B cell (primary cell): ENCODE measurements around the gene KCNA4. TPM values are rescaled to one million over a fixed set of nuclear protein-coding genes. Genes with fewer than 3 reads are reported as not detected.

Experiments
- ATAC-seq: fragments of 200-7000 bp; cut with Tn5 transposase; one replicate; pipeline ENCODE4 v1.10.0; 2021; ENCODE audit warnings: low read depth, mild to moderate bottlenecking, moderate number of reproducible peaks, moderate library complexity
- CTCF ChIA-PET: fragments of 350-600 bp; sonication (Branson Sonifier 250); formaldehyde crosslinking; loops from one replicate; lab custom pipeline; 2021; ENCODE audit warnings: antibody characterized with exemption, inconsistent platforms; lab: Charles Lee
- POLR2A ChIA-PET: fragments of 350-600 bp; sonication (Branson Sonifier 250); formaldehyde crosslinking; loops from one replicate; lab custom pipeline; 2021; ENCODE audit warnings: antibody characterized with exemption; lab: Charles Lee
- DNase-seq: peaks from one replicate; pipeline ENCODE4 v3.0.0; 2013
- H2AFZ ChIP-seq: 2 replicates; pipeline ENCODE4 v1.6.1; 2012; ENCODE audit warnings: mild to moderate bottlenecking, low read depth, low read length; ENCODE audit not compliant: insufficient read depth, poor library complexity, severe bottlenecking
- H3K27ac ChIP-seq, 2 donors: 1 replicate in 1 of 2; 2 replicates in 1 of 2; pipeline ENCODE4 v1.5.1; 2012 to 2013; ENCODE audit warnings: low read length in 2 of 2, mild to moderate bottlenecking in 2 of 2, moderate library complexity in 1 of 2
- H3K27me3 ChIP-seq, 4 experiments: fragments of 200-600 bp in 1 of 4; sonication (generic) in 1 of 4; replicated peaks in 1 of 4; 1 replicate in 2 of 4; 2 replicates in 2 of 4; pipeline versions ENCODE4 v1.6.1 to v1.7.0; 2013 to 2016; ENCODE audit warnings: low read length in 3 of 4, mild to moderate bottlenecking in 2 of 4, mixed read lengths in 1 of 4, moderate library complexity in 1 of 4; ENCODE audit not compliant: insufficient read depth in 4 of 4, control insufficient read depth in 3 of 4; ENCODE audit errors: control extremely low read depth in 1 of 4
- H3K36me3 ChIP-seq, 2 experiments: replicated peaks in 1 of 2; 1 replicate in 1 of 2; 2 replicates in 1 of 2; pipeline versions ENCODE4 v1.6.1 to v1.7.1; 2013; ENCODE audit warnings: low read length in 1 of 2; ENCODE audit not compliant: insufficient read depth in 2 of 2, control insufficient read depth in 1 of 2; ENCODE audit errors: control extremely low read depth in 1 of 2, extremely low read depth in 1 of 2
- H3K4me1 ChIP-seq, 2 donors: fragments of 200-600 bp in 1 of 2; sonication (generic) in 1 of 2; 1 replicate in 1 of 2; 2 replicates in 1 of 2; pipeline versions ENCODE4 v1.5.1 to v1.6.1; 2013 to 2017; ENCODE audit warnings: low read length in 2 of 2; ENCODE audit not compliant: control insufficient read depth in 2 of 2, insufficient read depth in 2 of 2
- H3K4me2 ChIP-seq: replicated peaks from 2 replicates; pipeline ENCODE3; 2012; ENCODE audit warnings: mild to moderate bottlenecking, low read depth, low read length; ENCODE audit not compliant: poor library complexity, severe bottlenecking
- H3K4me3 ChIP-seq, 5 experiments: fragments of 200-600 bp in 1 of 5; sonication (generic) in 1 of 5; 1 replicate in 3 of 5; 2 replicates in 2 of 5; pipeline versions ENCODE4 v1.5.1 to v1.7.0; 2011 to 2016; ENCODE audit warnings: low read length in 4 of 5, mild to moderate bottlenecking in 4 of 5, low read depth in 2 of 5, control low read depth in 1 of 5, moderate library complexity in 1 of 5; ENCODE audit not compliant: insufficient read depth in 1 of 5; ENCODE audit errors: control extremely low read depth in 1 of 5, extremely low read depth in 1 of 5
- H3K79me2 ChIP-seq: fragments of 200-600 bp; sonication (generic); one replicate; pipeline ENCODE4 v1.6.0; 2016; ENCODE audit warnings: low read length; ENCODE audit not compliant: control insufficient read depth, insufficient read depth
- H3K9ac ChIP-seq: fragments of 200-600 bp; sonication (generic); 2 replicates; pipeline ENCODE4 v1.6.1; 2017; ENCODE audit warnings: mild to moderate bottlenecking, low read length, moderate library complexity
- H3K9me3 ChIP-seq, 3 donors: one replicate each; pipeline versions ENCODE4 v1.6.1 to v1.7.1; 2013; ENCODE audit warnings: low read length in 2 of 3; ENCODE audit not compliant: control insufficient read depth in 2 of 3, insufficient read depth in 1 of 3; ENCODE audit errors: control extremely low read depth in 1 of 3
- H4K20me1 ChIP-seq: 2 replicates; pipeline ENCODE4 v1.6.0; 2012; ENCODE audit warnings: mild to moderate bottlenecking, low read length; ENCODE audit not compliant: insufficient read depth, control insufficient read depth, poor library complexity, severe bottlenecking
- H3K27ac Mint-ChIP-seq: one replicate; pipeline ENCODE4 v1.8.0; 2021; ENCODE audit warnings: mixed read lengths
- H3K27me3 Mint-ChIP-seq: one replicate; pipeline ENCODE4 v1.8.0; 2021; ENCODE audit warnings: mixed read lengths
- H3K4me1 Mint-ChIP-seq: one replicate; pipeline ENCODE4 v1.8.0; 2021; ENCODE audit warnings: mixed read lengths
- H3K4me3 Mint-ChIP-seq: one replicate; pipeline ENCODE4 v1.8.0; 2021; ENCODE audit warnings: mixed read lengths
- H3K9me3 Mint-ChIP-seq: one replicate; pipeline ENCODE4 v1.8.0; 2022; ENCODE audit warnings: mixed read lengths; ENCODE audit not compliant: insufficient read depth
- CTCF ChIP-seq: fragments of 200-600 bp; IDR thresholded peaks from one replicate; pipeline ENCODE4 v1.8.0; 2022; ENCODE audit warnings: antibody characterized with exemption, mild to moderate bottlenecking
- EZH2 ChIP-seq: IDR thresholded peaks from 2 replicates; pipeline ENCODE4 v1.6.1; 2012; ENCODE audit warnings: borderline replicate concordance, low read depth, mild to moderate bottlenecking, moderate library complexity, low read length; ENCODE audit not compliant: insufficient read depth, poor library complexity, severe bottlenecking
- WGBS: methylation state at CpG from one replicate; pipeline ENCODE4 v1.1.5; 2013; ENCODE audit warnings: missing lambda C conversion rate; ENCODE audit not compliant: insufficient coverage; 5-methylcytosine and 5-hydroxymethylcytosine counted together
- intact Hi-C: fragments of 100-400 bp; cut with micrococcal nuclease; formaldehyde crosslinking; loops from one replicate; pipeline ENCODE4 v1.10.0; 2022
- polyA plus RNA-seq: library from polyadenylated mRNA; depleted of rRNA; stranded (reverse); fragments of >200 nt; gene quantifications from 2 replicates; pipeline ENCODE4 v1.2.3, GENCODE V29; 2012
- total RNA-seq, 2 donors: library from RNA; stranded (reverse); fragments of 120-200 nt in 1 of 2; gene quantifications; 1 replicate in 1 of 2; 2 replicates in 1 of 2; pipeline versions ENCODE4 v1.2.3 to v1.2.4, GENCODE V29; 2013 to 2022

Gene KCNA4
- total and polyA plus RNA-seq, 2 donors (not counting 1 experiment from before 2014, with no cell fraction given), result not detected

DNA sequence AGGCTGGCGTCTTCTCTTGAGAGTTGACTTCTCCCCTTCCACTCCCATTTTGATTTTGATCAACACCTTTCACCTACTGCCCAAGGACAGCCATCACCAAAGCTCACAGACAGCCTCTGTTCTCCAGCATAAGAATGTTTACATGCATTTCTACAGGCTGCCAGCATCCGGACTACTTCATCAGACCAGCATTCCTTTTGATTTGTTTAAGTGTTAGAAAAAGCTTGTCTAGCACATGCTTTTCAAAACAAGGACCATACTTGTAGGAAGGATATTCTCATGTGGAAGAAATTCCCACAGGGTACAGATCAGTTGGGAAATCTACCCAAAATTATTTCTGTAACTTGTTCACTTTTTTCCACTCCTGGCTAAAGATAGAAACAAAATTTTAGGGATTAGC, 6.2 kb upstream of the KCNA4 start:
- no peaks in the 10 kb centered on the region for H3K4me1 ChIP-seq
- H3K36me3 ChIP-seq, result no peaks in the 10 kb centered on the region
- H3K27ac ChIP-seq, result no peak overlapping the region
- no peaks in the 10 kb centered on the region for H4K20me1 ChIP-seq
- intact Hi-C loops, result no loop called here
- no peaks in the 10 kb centered on the region for H3K79me2 ChIP-seq
- WGBS, result no CpG with 5 or more reads among the region's 2 CpGs
- peaks cover 22% of the 10 kb centered on the region for H3K27me3 Mint-ChIP-seq
- H3K9me3 Mint-ChIP-seq, result no peaks in the 10 kb centered on the region
- H3K27me3 ChIP-seq, result peaks cover 0 to 11% (median 8%) of the 10 kb centered on the region in 4 experiments
- TF ChIP-seq EZH2 (no peak), CTCF (no peak)
- H3K9me3 ChIP-seq, result peaks cover 0 to 2% (median 0%) of the 10 kb centered on the region in 3 donors
- no peak overlapping the region for H3K4me3 Mint-ChIP-seq
- no peak overlapping the region for H3K4me2 ChIP-seq
- no peaks in the 10 kb centered on the region for H3K4me1 Mint-ChIP-seq
- H2AFZ ChIP-seq, result no peak overlapping the region
- ChIA-PET CTCF (no interaction called here), POLR2A (no interaction called here)
- no peak for ATAC-seq
- no peak overlapping the region for H3K4me3 ChIP-seq
- DNase-seq, result no peak
- no peak overlapping the region for H3K27ac Mint-ChIP-seq
- no peak overlapping the region for H3K9ac ChIP-seq

- H2AFZ ChIP-seq, result no peak overlapping the region
- no peak overlapping the region for H3K4me3 Mint-ChIP-seq
- intact Hi-C loops, result no loop called here
- H3K36me3 ChIP-seq, result no peaks in the 10 kb centered on the region
- H3K27ac Mint-ChIP-seq, result no peak overlapping the region
- H3K4me2 ChIP-seq, result no peak overlapping the region
- TF ChIP-seq EZH2 (no peak), CTCF (no peak)
- H3K27ac ChIP-seq, result no peak overlapping the region
- no peak for ATAC-seq
- ChIA-PET CTCF (no interaction called here), POLR2A (no interaction called here)
- no peak for DNase-seq
- no peaks in the 10 kb centered on the region for H3K4me1 Mint-ChIP-seq
- WGBS, result 43% methylated on average over 1 of the region's 3 CpGs
- H3K9me3 ChIP-seq, result peaks cover 0 to 17% (median 1%) of the 10 kb centered on the region in 3 donors
- H3K27me3 Mint-ChIP-seq, result peaks cover 19% of the 10 kb centered on the region
- no peaks in the 10 kb centered on the region for H3K79me2 ChIP-seq
- no peaks in the 10 kb centered on the region for H4K20me1 ChIP-seq
- H3K27me3 ChIP-seq, result peaks cover 0 to 33% (median 21%) of the 10 kb centered on the region in 4 experiments
- H3K4me1 ChIP-seq, result no peaks in the 10 kb centered on the region
- no peaks in the 10 kb centered on the region for H3K9me3 Mint-ChIP-seq
- H3K9ac ChIP-seq, result no peak overlapping the region
- H3K4me3 ChIP-seq, result no peak overlapping the region
These were observed 2.7 kb upstream of the KCNA4 start for GRCh38 chr11:30019481-30019880.
